Panc1 (cell line): ENCODE measurements around the gene GIT1. TPM values are rescaled to one million over a fixed set of nuclear protein-coding genes. Genes with fewer than 3 reads are reported as not detected.

Source experiments
- ATAC-seq: fragments of 200-7000 bp; cut with Tn5 transposase; 2 replicates; pipeline ENCODE4 v1.9.1; 2020; ENCODE audit warnings: mild to moderate bottlenecking, moderate library complexity
- BruUV-seq: library from RNA; stranded (reverse); fragments of 400-500 nt; replicated peaks from 2 replicates; lab custom pipeline; 2021; lab: Mats Ljungman, UMichigan
- CTCF ChIA-PET: fragments of 300-600 bp; sonication (Branson Sonifier 250); formaldehyde crosslinking; loops from one replicate; lab custom pipeline; 2022; ENCODE audit warnings: antibody characterized with exemption; lab: Charles Lee
- POLR2A ChIA-PET: fragments of 300-600 bp; sonication (Branson Sonifier 250); formaldehyde crosslinking; loops from one replicate; lab custom pipeline; 2022; ENCODE audit warnings: antibody characterized with exemption; lab: Charles Lee
- DNase-seq: peaks from one replicate; pipeline ENCODE4 v3.0.0-alpha.2; 2010; ENCODE audit warnings: low read depth, low spot score
- H3K27ac ChIP-seq: 2 replicates; pipeline ENCODE4 v1.5.1; 2011; ENCODE audit warnings: mild to moderate bottlenecking, low read length, inconsistent platforms
- H3K27me3 ChIP-seq: fragments of 200-500 bp; sonication (Bioruptor generic); 2 replicates; pipeline ENCODE4 v1.6.0; 2014; ENCODE audit warnings: low read length, inconsistent platforms; ENCODE audit not compliant: control insufficient read depth, insufficient read depth
- H3K36me3 ChIP-seq: fragments of 200-500 bp; sonication (Bioruptor generic); 2 replicates; pipeline ENCODE4 v1.5.1; 2014; ENCODE audit warnings: inconsistent platforms, mild to moderate bottlenecking, low read length, moderate library complexity; ENCODE audit not compliant: control insufficient read depth, insufficient read depth
- H3K4me1 ChIP-seq: 2 replicates; pipeline ENCODE4 v1.5.1; 2011; ENCODE audit warnings: inconsistent platforms, mild to moderate bottlenecking, low read length, moderate library complexity; ENCODE audit not compliant: control insufficient read depth, insufficient read depth
- H3K4me3 ChIP-seq, 2 experiments: 2 replicates each; pipeline ENCODE4 v1.5.1; 2011 to 2012; ENCODE audit warnings: low read depth in 2 of 2, low read length in 2 of 2, mild to moderate bottlenecking in 2 of 2, inconsistent platforms in 1 of 2, moderate library complexity in 1 of 2
- H3K9me3 ChIP-seq: fragments of 200-500 bp; sonication (Bioruptor generic); 2 replicates; pipeline ENCODE4 v1.5.1; 2014; ENCODE audit warnings: low read depth, mild to moderate bottlenecking, inconsistent platforms, low read length, moderate library complexity; ENCODE audit not compliant: control insufficient read depth, insufficient read depth
- POLR2AphosphoS5 ChIP-seq: IDR thresholded peaks from 2 replicates; pipeline ENCODE4 v1.6.1; 2012; ENCODE audit warnings: mild to moderate bottlenecking, low read depth, low read length, moderate library complexity
- REST ChIP-seq, 2 experiments: IDR thresholded peaks; 2 replicates each; pipeline ENCODE4 v1.6.1; 2011 to 2012; ENCODE audit warnings: low read depth in 2 of 2, control low read depth in 1 of 2, low read length in 1 of 2, mild to moderate bottlenecking in 1 of 2, moderate library complexity in 1 of 2; ENCODE audit not compliant: insufficient read depth in 1 of 2
- SIN3A ChIP-seq: IDR thresholded peaks from 2 replicates; pipeline ENCODE4 v1.6.1; 2012; ENCODE audit warnings: low read depth, mild to moderate bottlenecking, low read length, moderate library complexity, borderline replicate concordance; ENCODE audit not compliant: insufficient read depth
- TCF7L2 ChIP-seq: IDR thresholded peaks from 2 replicates; pipeline ENCODE4 v1.6.1; 2011; ENCODE audit warnings: mild to moderate bottlenecking, low read depth, low read length, inconsistent platforms
- in situ Hi-C: cut with HindIII; loops from 2 replicates; pipeline ENCODE4 v1.10.0; 2016; ENCODE audit warnings: low sequenced_read_pairs, low pct_unique_long_range_greater_than_20kb
- intact Hi-C: fragments of 100-400 bp; cut with micrococcal nuclease; formaldehyde crosslinking; loops from one replicate; pipeline ENCODE4 v1.10.0; 2022; ENCODE audit not compliant: unreplicated experiment
- total RNA-seq: library from RNA; stranded (reverse); gene quantifications from one replicate; pipeline ENCODE4 v1.2.1, GENCODE V29; 2021; ENCODE audit not compliant: unreplicated experiment
- TF ChIP-seq, protein P1 (sequence below): fragments of 450-650 bp; IDR thresholded peaks from 2 replicates; pipeline ENCODE4 v1.5.1; 2017; ENCODE audit warnings: mild to moderate bottlenecking

GIT1 gene
- total RNA-seq, 1 experiment from 2014 or later, result 94.6 TPM

DNA sequence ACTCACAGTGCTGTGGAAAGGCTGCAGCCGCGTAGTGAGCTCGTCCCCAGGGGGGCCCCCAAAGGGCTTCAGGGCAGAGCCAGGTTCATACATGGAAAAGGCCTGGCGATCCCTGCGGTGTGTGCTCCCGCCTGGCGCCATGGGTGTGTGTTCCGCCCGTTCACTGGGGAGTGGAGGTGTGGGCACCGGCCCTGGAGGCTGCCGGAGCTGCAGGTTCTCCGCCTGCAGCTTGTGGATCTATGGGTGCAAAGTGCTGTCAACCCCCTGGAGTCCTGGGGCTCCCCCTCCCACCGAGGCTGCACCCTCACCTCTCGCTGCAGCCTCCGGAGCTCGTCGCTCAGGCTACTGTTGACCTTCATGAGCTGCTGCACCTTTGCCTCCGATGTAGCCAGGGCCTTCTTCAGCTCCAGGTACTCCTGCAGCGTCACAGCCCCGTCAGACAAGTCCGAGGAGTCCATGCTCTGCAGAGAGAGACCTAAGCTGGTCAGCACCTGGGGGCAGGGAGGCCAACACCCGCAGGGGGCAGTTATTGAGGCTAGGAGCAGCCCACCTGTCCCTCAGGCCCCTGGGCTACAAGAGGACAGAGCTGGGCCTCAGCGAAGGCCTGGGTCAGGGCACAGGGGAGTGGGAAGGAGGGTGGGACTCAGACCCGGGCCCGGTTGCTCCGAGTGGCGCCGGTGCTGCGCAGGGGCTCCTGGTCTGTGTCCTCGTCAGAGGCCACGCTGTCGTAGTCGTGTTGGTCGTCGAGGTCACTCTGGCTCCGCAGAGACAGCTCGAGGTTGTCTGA lies 13.0 kb downstream of the GIT1 start:
- H3K9me3 ChIP-seq, result no peaks in the 10 kb centered on the region
- H3K27me3 ChIP-seq, result no peaks in the 10 kb centered on the region
- ATAC-seq (no peak), DNase-seq (no peak)
- no peak overlapping the region for H3K4me3 ChIP-seq
- in situ Hi-C loops, result no loop called here
- no peak for TF ChIP-seq REST (IDR thresholded peaks at IDR 0.05; ENCODE audit: insufficient read depth in 1 of 2, low read depth in 2 of 2, low read length in 1 of 2)
- no peak for TF ChIP-seq TCF7L2
- no peak for TF ChIP-seq SIN3A
- no peak; the same call in 1 of the 2 replicates for TF ChIP-seq POLR2AphosphoS5
- TF ChIP-seq, protein P1, sequence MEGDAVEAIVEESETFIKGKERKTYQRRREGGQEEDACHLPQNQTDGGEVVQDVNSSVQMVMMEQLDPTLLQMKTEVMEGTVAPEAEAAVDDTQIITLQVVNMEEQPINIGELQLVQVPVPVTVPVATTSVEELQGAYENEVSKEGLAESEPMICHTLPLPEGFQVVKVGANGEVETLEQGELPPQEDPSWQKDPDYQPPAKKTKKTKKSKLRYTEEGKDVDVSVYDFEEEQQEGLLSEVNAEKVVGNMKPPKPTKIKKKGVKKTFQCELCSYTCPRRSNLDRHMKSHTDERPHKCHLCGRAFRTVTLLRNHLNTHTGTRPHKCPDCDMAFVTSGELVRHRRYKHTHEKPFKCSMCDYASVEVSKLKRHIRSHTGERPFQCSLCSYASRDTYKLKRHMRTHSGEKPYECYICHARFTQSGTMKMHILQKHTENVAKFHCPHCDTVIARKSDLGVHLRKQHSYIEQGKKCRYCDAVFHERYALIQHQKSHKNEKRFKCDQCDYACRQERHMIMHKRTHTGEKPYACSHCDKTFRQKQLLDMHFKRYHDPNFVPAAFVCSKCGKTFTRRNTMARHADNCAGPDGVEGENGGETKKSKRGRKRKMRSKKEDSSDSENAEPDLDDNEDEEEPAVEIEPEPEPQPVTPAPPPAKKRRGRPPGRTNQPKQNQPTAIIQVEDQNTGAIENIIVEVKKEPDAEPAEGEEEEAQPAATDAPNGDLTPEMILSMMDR, result no peak
- no peaks in the 10 kb centered on the region for H3K36me3 ChIP-seq
- BruUV-seq, result no TSS peak
- H3K27ac ChIP-seq, result no peak overlapping the region
- ChIA-PET POLR2A (interaction anchor here (0.5 kb wide), 1 partner anchor 64 kb away, joined by 4 read pairs; no protein-coding TSS in a partner anchor), CTCF (interaction anchor here (0.5 to 0.8 kb wide), 2 partner anchors 43 to 225 kb away, joined by 4 to 8 read pairs; no protein-coding TSS in a partner anchor)
- intact Hi-C loops, result no loop called here
- no peaks in the 10 kb centered on the region for H3K4me1 ChIP-seq

DNA sequence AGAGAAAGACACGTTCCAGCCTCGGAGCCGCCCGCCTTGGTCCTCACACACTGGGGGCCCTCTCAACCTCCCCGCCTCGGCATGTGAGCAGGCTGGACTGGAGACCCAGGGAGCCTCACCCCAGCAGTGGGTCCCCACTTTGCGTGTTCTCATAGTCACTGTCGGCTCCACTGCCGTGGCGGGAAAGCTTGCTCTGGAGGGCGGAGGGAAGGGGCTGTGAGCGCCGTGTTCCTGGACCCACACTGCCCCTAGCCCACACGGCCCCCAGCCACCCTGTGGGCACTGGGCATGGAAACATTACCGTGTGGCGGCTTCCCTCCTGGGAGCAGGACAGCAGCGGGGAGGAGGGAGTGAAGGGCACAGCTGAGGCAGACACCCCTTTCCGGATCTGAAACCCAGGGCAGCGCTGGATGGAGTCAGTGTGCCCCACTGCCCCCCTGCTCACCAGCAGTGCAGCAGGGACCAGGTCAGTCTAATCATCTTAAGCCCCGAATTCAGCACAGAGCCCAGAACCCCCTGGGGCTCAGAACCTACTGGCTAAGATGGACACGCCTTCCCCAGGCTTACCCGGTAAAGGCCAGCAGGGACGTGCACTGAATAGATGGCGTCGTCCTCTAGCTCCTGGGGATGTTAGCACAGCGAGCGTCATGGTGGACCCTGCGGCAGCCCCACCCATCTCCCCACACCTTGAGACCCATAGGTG lies 13.8 kb downstream of the GIT1 start:
- Histone ChIP-seq H3K9me3 (no peaks in the 10 kb centered on the region), H3K4me1 (no peaks in the 10 kb centered on the region), H3K4me3 (no peak overlapping the region), H3K27ac (no peak overlapping the region), H3K36me3 (no peaks in the 10 kb centered on the region), H3K27me3 (no peaks in the 10 kb centered on the region)
- TF ChIP-seq TCF7L2 (no peak), SIN3A (no peak), REST (IDR thresholded peaks at IDR 0.05; ENCODE audit: insufficient read depth in 1 of 2, low read depth in 2 of 2, low read length in 1 of 2) (no peak), POLR2AphosphoS5 (no peak; the same call in 1 of the 2 replicates)
- TF ChIP-seq, protein P1, result no peak
- intact Hi-C loops, result no loop called here
- DNase-seq, result no peak
- ChIA-PET CTCF (interaction anchor here (0.8 kb wide), 1 partner anchor 43 kb away, joined by 4 read pairs; no protein-coding TSS in a partner anchor), POLR2A (no interaction called here)
- in situ Hi-C loops, result no loop called here
- ATAC-seq, result no peak
- BruUV-seq, result no TSS peak
